MCF 10A (cell line): Measurements from ENCODE around the gene ACAA2. TPM values are rescaled to one million over a fixed set of nuclear protein-coding genes. Genes with fewer than 3 reads are reported as not detected.

Experiments used
- BruUV-seq: library from RNA; stranded (reverse); fragments of 400-500 nt; replicated peaks from 2 replicates; lab custom pipeline; 2021; lab: Mats Ljungman, UMichigan
- CTCF ChIA-PET: fragments of 300-600 bp; sonication (Branson Sonifier 250); formaldehyde crosslinking; extraction: SDS; loops from one replicate; lab custom pipeline; 2021; ENCODE audit warnings: antibody characterized with exemption, inconsistent platforms; lab: Yijun Ruan, JAX
- POLR2A ChIA-PET: fragments of 300-600, 350-650 bp; sonication (Branson Sonifier 250); formaldehyde crosslinking; extraction: SDS; loops from one replicate; lab custom pipeline; 2020; ENCODE audit warnings: antibody characterized with exemption, inconsistent platforms; lab: Yijun Ruan, JAX
- DNase-seq: peaks from one replicate; pipeline ENCODE4 v3.0.0-alpha.2; 2018; ENCODE audit not compliant: unreplicated experiment
- H3K27ac Mint-ChIP-seq: one replicate; pipeline ENCODE4 v1.8.0; 2022; ENCODE audit warnings: mild to moderate bottlenecking, low read depth, mixed read lengths; ENCODE audit not compliant: unreplicated experiment
- H3K27me3 Mint-ChIP-seq: one replicate; pipeline ENCODE4 v1.8.0; 2022; ENCODE audit warnings: mixed read lengths; ENCODE audit not compliant: insufficient read depth, unreplicated experiment
- H3K36me3 Mint-ChIP-seq: one replicate; pipeline ENCODE4 v1.8.0; 2022; ENCODE audit warnings: mild to moderate bottlenecking, moderate library complexity, mixed read lengths; ENCODE audit not compliant: insufficient read depth, unreplicated experiment
- H3K4me1 Mint-ChIP-seq: one replicate; pipeline ENCODE4 v1.8.0; 2022; ENCODE audit warnings: mixed read lengths; ENCODE audit not compliant: insufficient read depth, unreplicated experiment
- H3K4me3 Mint-ChIP-seq: one replicate; pipeline ENCODE4 v1.8.0; 2022; ENCODE audit warnings: mild to moderate bottlenecking, moderate library complexity, mixed read lengths; ENCODE audit not compliant: unreplicated experiment
- H3K9me3 Mint-ChIP-seq: one replicate; pipeline ENCODE4 v1.8.0; 2022; ENCODE audit warnings: mixed read lengths; ENCODE audit not compliant: unreplicated experiment
- CTCF ChIP-seq: fragments of 200-600 bp; IDR thresholded peaks from one replicate; pipeline ENCODE4 v1.8.0; 2022; ENCODE audit warnings: antibody characterized with exemption, mild to moderate bottlenecking; ENCODE audit not compliant: unreplicated experiment
- intact Hi-C: fragments of 100-400 bp; cut with micrococcal nuclease; formaldehyde crosslinking; loops from 2 replicates; pipeline ENCODE4 v1.14.1; 2022
- total RNA-seq: library from RNA; stranded (reverse); gene quantifications from 2 replicates; pipeline ENCODE4 v1.2.3, GENCODE V29; 2022

The ACAA2 gene
- total RNA-seq, 1 experiment from 2014 or later: 84.9 TPM

DNA sequence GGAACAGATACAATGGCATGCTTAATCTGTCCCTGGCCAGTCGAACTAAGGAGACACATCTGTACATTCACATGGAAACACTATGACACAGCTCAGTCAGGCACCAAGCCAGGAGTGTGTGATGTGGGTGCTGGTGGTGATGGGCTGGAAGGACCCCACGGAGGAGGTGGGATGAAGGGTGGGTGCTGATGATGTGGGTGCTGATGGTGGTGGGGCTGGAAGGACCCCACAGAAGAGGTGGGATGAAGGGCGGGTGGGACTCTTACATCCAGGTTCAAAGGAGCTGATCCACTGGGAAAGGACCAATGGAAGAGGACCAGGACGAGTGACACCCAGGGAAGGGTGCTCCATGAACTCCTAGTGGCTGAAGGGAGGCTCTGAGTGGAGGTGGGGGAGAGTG lies 34.8 kb upstream of the ACAA2 start:
- H3K27ac Mint-ChIP-seq: peak overlapping the region; percentile 98
- DNase-seq: no peak
- ChIA-PET CTCF (interaction anchor here (1.1 to 4.5 kb wide), 3 partner anchors 10 to 338 kb away, joined by 3 to 26 read pairs (median 4); no protein-coding TSS in a partner anchor), POLR2A (interaction anchor here (3.5 to 5.9 kb wide), 2 partner anchors 9 to 35 kb away, joined by 54 to 55 read pairs; partner anchors contain the start of gene ACAA2)
- intact Hi-C loops: no loop called here
- no peaks in the 10 kb centered on the region for H3K36me3 Mint-ChIP-seq
- no peaks in the 10 kb centered on the region for H3K27me3 Mint-ChIP-seq
- no peaks in the 10 kb centered on the region for H3K9me3 Mint-ChIP-seq
- TF ChIP-seq CTCF: no peak
- H3K4me1 Mint-ChIP-seq: peaks cover 40% of the 10 kb centered on the region
- no peak overlapping the region for H3K4me3 Mint-ChIP-seq
- BruUV-seq: no TSS peak

DNA sequence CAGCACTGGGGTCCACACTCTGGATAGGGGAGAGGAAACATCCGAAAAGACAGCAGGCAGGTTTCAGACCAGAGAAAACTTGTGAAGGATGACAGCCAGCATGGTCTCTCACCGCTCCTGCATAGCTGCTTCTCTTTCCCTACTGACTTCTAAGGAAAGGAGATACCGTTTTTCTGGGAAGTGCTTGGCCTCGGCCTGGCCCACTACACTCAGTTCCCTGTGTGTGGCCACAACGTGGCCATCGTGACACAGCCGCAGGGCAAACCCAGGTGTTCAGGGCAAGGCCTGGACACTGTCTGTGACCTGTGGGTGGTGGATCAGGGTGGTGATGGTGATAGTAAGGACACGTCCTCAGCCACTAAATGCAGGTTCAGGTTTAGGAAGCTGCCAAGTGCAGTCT lies 34.2 kb upstream of the ACAA2 start:
- no TSS peak for BruUV-seq
- no peak for TF ChIP-seq CTCF
- ChIA-PET POLR2A (interaction anchor here (1.0 to 5.9 kb wide), 2 partner anchors 9 to 35 kb away, joined by 3 to 55 read pairs; partner anchors contain the start of gene ACAA2), CTCF (interaction anchor here (1.0 to 4.5 kb wide), 4 partner anchors 11 to 337 kb away, joined by 3 to 26 read pairs (median 4); no protein-coding TSS in a partner anchor)
- H3K9me3 Mint-ChIP-seq: no peaks in the 10 kb centered on the region
- no peak for DNase-seq
- intact Hi-C loops: no loop called here
- no peaks in the 10 kb centered on the region for H3K27me3 Mint-ChIP-seq
- H3K4me1 Mint-ChIP-seq: peaks cover 40% of the 10 kb centered on the region
- peak overlapping the region; percentile 98 for H3K27ac Mint-ChIP-seq
- H3K4me3 Mint-ChIP-seq: no peak overlapping the region
- H3K36me3 Mint-ChIP-seq: no peaks in the 10 kb centered on the region

- BruUV-seq: no TSS peak
- CTCF ChIA-PET: interaction anchor here (1.0 to 4.5 kb wide), 3 partner anchors 12 to 287 kb away, joined by 3 to 26 read pairs (median 4); no protein-coding TSS in a partner anchor
- H3K36me3 Mint-ChIP-seq: no peaks in the 10 kb centered on the region
- H3K4me3 Mint-ChIP-seq: no peak overlapping the region
- intact Hi-C loops: no loop called here
- no peaks in the 10 kb centered on the region for H3K27me3 Mint-ChIP-seq
- POLR2A ChIA-PET: interaction anchor here (0.6 to 5.9 kb wide), 4 partner anchors 8 to 34 kb away, joined by 3 to 55 read pairs (median 4); partner anchors contain the start of gene ACAA2
- TF ChIP-seq CTCF: no peak
- H3K9me3 Mint-ChIP-seq: no peaks in the 10 kb centered on the region
- DNase-seq: no peak
- H3K27ac Mint-ChIP-seq: no peak overlapping the region
- H3K4me1 Mint-ChIP-seq: peaks cover 40% of the 10 kb centered on the region
Observed at GRCh38 chr18:49846718-49847470, 33.6 kb upstream of the ACAA2 start.

DNA sequence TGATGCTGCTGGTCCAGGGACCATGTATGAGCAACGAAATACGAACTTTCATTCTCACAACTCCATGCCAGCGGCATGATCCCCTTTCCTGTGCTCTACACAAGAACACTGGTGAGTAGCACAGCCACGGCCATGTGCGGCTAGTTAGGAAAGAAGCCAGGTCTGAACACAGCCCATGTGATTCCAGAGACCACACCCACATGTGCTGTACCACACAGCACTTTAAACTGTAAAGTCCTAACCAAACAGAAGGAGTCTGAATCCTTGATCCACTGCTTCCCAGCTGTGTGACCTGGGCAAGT lies 33.0 kb upstream of the ACAA2 start:
- POLR2A ChIA-PET: interaction anchor here (0.6 to 1.1 kb wide), 2 partner anchors 12 to 15 kb away, joined by 3 to 4 read pairs; no protein-coding TSS in a partner anchor
- Mint-ChIP-seq H3K4me1 (peaks cover 35% of the 10 kb centered on the region), H3K27ac (no peak overlapping the region), H3K9me3 (no peaks in the 10 kb centered on the region), H3K36me3 (no peaks in the 10 kb centered on the region), H3K27me3 (no peaks in the 10 kb centered on the region), H3K4me3 (no peak overlapping the region)
- DNase-seq: no peak
- TF ChIP-seq CTCF: no peak
- BruUV-seq: no TSS peak
- intact Hi-C loops: no loop called here
- CTCF ChIA-PET: interaction anchor here (4.5 kb wide), 1 partner anchor 12 kb away, joined by 26 read pairs; no protein-coding TSS in a partner anchor
